Stromal cell of bone marrow (primary cell): ENCODE data around the gene GGTLC2.
"Not testable (repeated sequence)": the region's sequence is repeated elsewhere in the genome, so short reads cannot be mapped to it uniquely, and the experiment has no call there.

Experiments used
- DNase-seq: peaks from one replicate; pipeline ENCODE4 v3.0.0-alpha.2; 2012; ENCODE audit warnings: low read depth

Gene GGTLC2

GRCh38 chr22:22638313-22638712 lies 6.1 kb upstream of the GGTLC2 start:
- not testable (repeated sequence) for DNase-seq

GRCh38 chr22:22642255-22642654 lies 2.2 kb upstream of the GGTLC2 start:
- DNase-seq: not testable (repeated sequence)

GRCh38 chr22:22645969-22646368 lies 1.6 kb downstream of the GGTLC2 start:
- DNase-seq: not testable (repeated sequence)

GRCh38 chr22:22647952-22648351 lies 3.5 kb downstream of the GGTLC2 start:
- not testable (repeated sequence) for DNase-seq

GRCh38 chr22:22648863-22649536 lies 4.6 kb downstream of the GGTLC2 start:
- not testable (repeated sequence) for DNase-seq

- not testable (repeated sequence) for DNase-seq
Measured at GRCh38 chr22:22649761-22650160, 5.3 kb downstream of the GGTLC2 start.

- DNase-seq: not testable (repeated sequence)
Measured at GRCh38 chr22:22650398-22650797, 6.0 kb downstream of the GGTLC2 start.

GRCh38 chr22:22650803-22651515 lies 6.5 kb downstream of the GGTLC2 start:
- not testable (repeated sequence) for DNase-seq

GRCh38 chr22:22651593-22651992 lies 7.2 kb downstream of the GGTLC2 start:
- DNase-seq: not testable (repeated sequence)

- DNase-seq: not testable (repeated sequence)
Measured at GRCh38 chr22:22652102-22652501, 7.7 kb downstream of the GGTLC2 start.

GRCh38 chr22:22652573-22652972 lies 8.2 kb downstream of the GGTLC2 start:
- not testable (repeated sequence) for DNase-seq

- DNase-seq: not testable (repeated sequence)
Measured at GRCh38 chr22:22653677-22654381, 9.4 kb downstream of the GGTLC2 start.

- no peak for DNase-seq
Measured at GRCh38 chr22:22655452-22656290, 11.3 kb downstream of the GGTLC2 start.

- DNase-seq: no peak
Measured at GRCh38 chr22:22657712-22658111, 13.3 kb downstream of the GGTLC2 start.

GRCh38 chr22:22661275-22661674 lies 16.9 kb downstream of the GGTLC2 start:
- DNase-seq: no peak

GRCh38 chr22:22662095-22662494 lies 17.7 kb downstream of the GGTLC2 start:
- no peak for DNase-seq

GRCh38 chr22:22663861-22664800 lies 19.7 kb downstream of the GGTLC2 start:
- DNase-seq: no peak

GRCh38 chr22:22666307-22667091 lies 22.1 kb downstream of the GGTLC2 start:
- DNase-seq: no peak

GRCh38 chr22:22667966-22668880 lies 23.8 kb downstream of the GGTLC2 start:
- no peak for DNase-seq
